Right atrium auricular region (tissue), 2 donors: ENCODE results near the gene MCHR2. TPM values are rescaled to one million over a fixed set of nuclear protein-coding genes. Genes with fewer than 3 reads are reported as not detected.

Experiments
- DNase-seq: peaks from one replicate; pipeline ENCODE4 v3.0.0-alpha.2; 2019; ENCODE audit warnings: low spot score
- H3K27ac ChIP-seq, 2 donors: fragments of 200-600 bp; sonication (generic); 1 replicate in 1 of 2; 2 replicates in 1 of 2; pipeline ENCODE4 v1.5.1; 2016 to 2019
- H3K27me3 ChIP-seq, 2 donors: fragments of 200-600 bp; sonication (generic); one replicate each; pipeline versions ENCODE4 v1.5.1 to v1.6.0; 2017 to 2019
- H3K36me3 ChIP-seq: fragments of 200-600 bp; sonication (generic); one replicate; pipeline ENCODE4 v1.5.1; 2016
- H3K4me1 ChIP-seq, 2 donors: fragments of 200-600 bp; sonication (generic); one replicate each; pipeline versions ENCODE4 v1.5.1 to v1.6.0; 2017 to 2019
- H3K4me3 ChIP-seq, 2 donors: fragments of 200-600 bp; sonication (generic); 1 replicate in 1 of 2; 2 replicates in 1 of 2; pipeline ENCODE4 v1.5.1; 2017 to 2019; ENCODE audit warnings: mild to moderate bottlenecking in 1 of 2, moderate library complexity in 1 of 2
- H3K9me3 ChIP-seq, 2 donors: fragments of 200-600 bp; sonication (generic); one replicate each; pipeline ENCODE4 v1.5.1; 2019
- total RNA-seq, 2 donors: library from RNA; depleted of rRNA; stranded (reverse); fragments of >200 nt; gene quantifications; one replicate each; pipeline ENCODE4 v1.1.0, GENCODE V29; 2016
- TF ChIP-seq, protein P1 (sequence below), 2 donors: fragments of 200-600 bp; sonication (generic); IDR thresholded peaks; one replicate each; pipeline ENCODE4 v1.5.1; 2019; ENCODE audit warnings: antibody characterized with exemption in 2 of 2

MCHR2 gene
- total RNA-seq, 2 donors from 2014 or later: not detected

DNA sequence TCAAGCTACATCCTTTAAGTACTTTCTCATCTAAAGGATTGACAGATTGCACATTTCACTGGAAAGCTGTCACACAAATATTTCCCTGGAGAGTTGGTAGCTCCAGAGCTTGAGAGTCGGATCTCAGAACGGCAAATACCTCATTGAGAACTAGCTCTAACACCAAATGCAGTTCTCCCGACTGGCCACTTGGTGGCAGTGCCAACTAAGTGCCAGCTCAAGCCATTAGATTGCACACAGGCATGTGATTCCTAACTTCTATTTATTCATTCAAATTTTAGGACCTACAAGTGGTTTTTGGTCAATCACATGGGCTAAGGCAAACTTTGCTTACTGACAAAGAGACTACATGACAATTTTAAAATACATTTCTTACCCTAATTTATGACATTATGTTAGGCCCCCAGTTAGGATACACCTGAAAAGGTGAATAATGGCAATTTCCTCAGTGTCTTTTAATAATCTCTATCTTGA lies 7.9 kb upstream of the MCHR2 start:
- Histone ChIP-seq H3K36me3 (no peaks in the 10 kb centered on the region), H3K4me1 (no peaks in the 10 kb centered on the region), H3K27ac (no peak overlapping the region), H3K4me3 (no peak overlapping the region), H3K9me3 (no peaks in the 10 kb centered on the region), H3K27me3 (no peaks in the 10 kb centered on the region)
- TF ChIP-seq, protein P1, sequence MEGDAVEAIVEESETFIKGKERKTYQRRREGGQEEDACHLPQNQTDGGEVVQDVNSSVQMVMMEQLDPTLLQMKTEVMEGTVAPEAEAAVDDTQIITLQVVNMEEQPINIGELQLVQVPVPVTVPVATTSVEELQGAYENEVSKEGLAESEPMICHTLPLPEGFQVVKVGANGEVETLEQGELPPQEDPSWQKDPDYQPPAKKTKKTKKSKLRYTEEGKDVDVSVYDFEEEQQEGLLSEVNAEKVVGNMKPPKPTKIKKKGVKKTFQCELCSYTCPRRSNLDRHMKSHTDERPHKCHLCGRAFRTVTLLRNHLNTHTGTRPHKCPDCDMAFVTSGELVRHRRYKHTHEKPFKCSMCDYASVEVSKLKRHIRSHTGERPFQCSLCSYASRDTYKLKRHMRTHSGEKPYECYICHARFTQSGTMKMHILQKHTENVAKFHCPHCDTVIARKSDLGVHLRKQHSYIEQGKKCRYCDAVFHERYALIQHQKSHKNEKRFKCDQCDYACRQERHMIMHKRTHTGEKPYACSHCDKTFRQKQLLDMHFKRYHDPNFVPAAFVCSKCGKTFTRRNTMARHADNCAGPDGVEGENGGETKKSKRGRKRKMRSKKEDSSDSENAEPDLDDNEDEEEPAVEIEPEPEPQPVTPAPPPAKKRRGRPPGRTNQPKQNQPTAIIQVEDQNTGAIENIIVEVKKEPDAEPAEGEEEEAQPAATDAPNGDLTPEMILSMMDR (IDR thresholded peaks at IDR 0.05): peak; percentile 82 to 91
- peak; percentile 63 for DNase-seq

DNA sequence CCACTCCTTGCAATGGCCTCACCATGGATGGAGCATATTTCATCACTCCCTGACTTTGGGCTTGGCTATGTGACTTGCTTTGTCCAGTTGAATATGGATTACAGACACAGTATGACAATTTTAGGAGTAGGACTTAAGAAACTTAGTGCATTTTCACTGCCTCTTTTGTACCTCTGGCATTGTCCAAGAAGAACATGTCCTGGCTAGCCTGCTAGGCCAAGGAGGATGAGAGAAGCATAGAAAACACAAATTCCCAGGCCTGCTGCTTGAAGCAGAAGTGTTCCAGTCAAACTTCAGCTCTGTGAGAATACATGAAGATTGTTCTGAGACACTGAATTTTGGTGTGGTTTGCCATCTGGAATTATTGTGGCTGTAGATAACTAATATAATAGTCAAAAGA lies 3.1 kb upstream of the MCHR2 start:
- Histone ChIP-seq H3K36me3 (no peaks in the 10 kb centered on the region), H3K27ac (no peak overlapping the region), H3K4me1 (no peaks in the 10 kb centered on the region), H3K9me3 (no peaks in the 10 kb centered on the region), H3K27me3 (peaks cover 3 to 9% of the 10 kb centered on the region in 2 donors), H3K4me3 (no peak overlapping the region)
- TF ChIP-seq, protein P1 (IDR thresholded peaks at IDR 0.05): no peak
- DNase-seq: no peak

DNA sequence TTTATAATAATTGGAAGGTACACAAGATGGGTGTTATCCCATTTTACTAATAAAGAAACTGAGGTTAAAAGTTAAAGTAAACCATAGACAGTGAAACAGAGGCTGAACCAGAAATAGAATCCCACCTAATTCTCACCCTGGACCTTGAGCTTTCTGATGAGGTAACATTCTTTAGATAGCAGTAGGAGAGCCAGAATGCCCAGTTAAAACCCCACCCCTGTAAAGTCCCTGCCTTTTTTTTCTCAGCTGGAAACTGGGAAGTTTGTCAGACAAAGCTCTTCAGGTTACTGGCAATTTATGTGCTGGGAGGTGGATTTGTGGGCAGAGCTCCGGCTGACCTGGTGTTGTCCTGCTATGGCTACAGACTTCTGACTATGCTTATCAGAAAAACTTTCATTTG lies 1.9 kb upstream of the MCHR2 start:
- Histone ChIP-seq H3K9me3 (no peaks in the 10 kb centered on the region), H3K27ac (no peak overlapping the region), H3K4me1 (no peaks in the 10 kb centered on the region), H3K4me3 (no peak overlapping the region), H3K27me3 (peaks cover 3 to 9% of the 10 kb centered on the region in 2 donors), H3K36me3 (no peaks in the 10 kb centered on the region)
- no peak for DNase-seq
- TF ChIP-seq, protein P1 (IDR thresholded peaks at IDR 0.05): no peak

DNA sequence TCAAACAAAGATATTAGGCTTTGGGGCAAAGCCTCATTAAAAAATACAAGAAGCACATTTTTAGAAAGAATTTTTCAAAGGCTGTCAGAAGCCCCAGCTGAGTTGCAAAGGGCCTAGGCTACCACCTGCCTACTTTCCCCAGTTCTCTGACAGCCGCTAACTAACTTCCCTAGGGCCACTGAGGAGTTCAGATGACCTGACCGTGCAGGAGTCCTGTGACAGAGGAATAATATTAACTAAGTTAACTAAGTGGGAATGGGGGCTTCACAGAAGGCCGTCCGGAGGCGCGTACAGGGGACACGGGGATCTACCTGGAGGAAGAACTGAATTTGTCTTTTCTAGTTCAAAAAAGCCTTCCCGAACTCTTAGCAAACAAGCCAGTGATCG lies 884 bp downstream of the MCHR2 start:
- TF ChIP-seq, protein P1 (IDR thresholded peaks at IDR 0.05): no peak
- Histone ChIP-seq H3K4me3 (peak overlapping the region in 1 of 2 donors; percentile 10), H3K9me3 (no peaks in the 10 kb centered on the region), H3K4me1 (no peaks in the 10 kb centered on the region), H3K36me3 (no peaks in the 10 kb centered on the region), H3K27me3 (peaks cover 3 to 9% of the 10 kb centered on the region in 2 donors), H3K27ac (no peak overlapping the region)
- DNase-seq: no peak

DNA sequence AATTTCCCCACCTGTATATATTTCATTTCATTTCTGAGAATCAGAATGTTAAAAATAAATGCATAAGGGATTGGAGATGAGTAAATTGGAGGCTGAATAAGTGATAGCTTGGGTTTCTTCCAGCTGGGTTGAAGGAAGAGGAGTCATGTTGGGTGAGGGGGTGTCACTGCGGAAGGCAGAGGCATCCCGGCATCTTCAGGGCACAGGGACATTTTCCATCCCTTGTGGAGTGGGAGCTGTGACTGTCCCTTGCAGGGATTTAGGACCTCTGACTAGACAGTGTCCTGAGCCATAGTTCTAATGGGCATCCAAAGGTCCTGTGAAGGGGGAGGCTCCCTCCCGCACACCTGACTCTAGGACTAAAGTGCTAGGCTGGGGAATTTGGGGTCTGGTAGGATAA lies 2.1 kb downstream of the MCHR2 start:
- TF ChIP-seq, protein P1 (IDR thresholded peaks at IDR 0.05): no peak
- Histone ChIP-seq H3K36me3 (no peaks in the 10 kb centered on the region), H3K27me3 (peaks cover 3 to 9% of the 10 kb centered on the region in 2 donors), H3K9me3 (no peaks in the 10 kb centered on the region), H3K4me3 (no peak overlapping the region), H3K4me1 (no peaks in the 10 kb centered on the region), H3K27ac (no peak overlapping the region)
- DNase-seq: no peak

DNA sequence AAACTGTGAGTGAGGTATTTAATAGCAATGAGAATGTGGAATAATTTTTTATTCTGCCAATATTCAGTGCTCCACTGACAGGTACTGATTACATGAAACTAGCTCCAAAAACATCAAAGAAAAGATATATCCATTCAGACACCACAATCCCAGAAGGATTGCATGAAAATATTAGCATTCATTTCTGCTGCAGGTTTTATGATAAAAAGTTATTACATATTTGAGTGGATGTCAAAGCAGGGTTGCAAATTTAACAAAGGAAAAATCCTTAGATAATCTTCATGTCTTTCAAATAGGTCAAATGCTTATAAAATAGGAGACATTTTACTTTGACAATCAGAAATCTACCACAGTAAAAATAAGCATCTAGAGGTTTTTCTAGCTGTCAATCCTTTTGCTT lies 13.3 kb downstream of the MCHR2 start:
- Histone ChIP-seq H3K4me3 (no peak overlapping the region), H3K27ac (no peak overlapping the region), H3K27me3 (no peaks in the 10 kb centered on the region), H3K36me3 (no peaks in the 10 kb centered on the region), H3K9me3 (no peaks in the 10 kb centered on the region), H3K4me1 (no peaks in the 10 kb centered on the region)
- no peak for DNase-seq
- TF ChIP-seq, protein P1 (IDR thresholded peaks at IDR 0.05): no peak
